Measurements from ENCODE around the gene CASR.

Gene CASR

GRCh38 chr3:122298239-122298638 is 114.8 kb downstream of the CASR start:
- Histone ChIP-seq H3K36me3 (ENCODE audit: insufficient read depth, low read length) (no peaks in the 10 kb centered on the region), H3K4me1 (ENCODE audit: insufficient read depth, low read length, severe bottlenecking) (peaks cover 10% of the 10 kb centered on the region), H3K27me3 (ENCODE audit: insufficient read depth, low read length) (no peaks in the 10 kb centered on the region), H3F3A (ENCODE audit: insufficient read depth, low read length) (no peaks in the 10 kb centered on the region), H2AFZ (ENCODE audit: low read length) (no peak overlapping the region), H3K9me2 (ENCODE audit: low read depth, low read length) (no peaks in the 10 kb centered on the region), H3K79me2 (ENCODE audit: insufficient read depth, low read length) (no peaks in the 10 kb centered on the region), H3K27ac (ENCODE audit: low read depth, low read length, poor library complexity, severe bottlenecking) (no peak overlapping the region), H3K4me2 (ENCODE audit: low read length) (no peak overlapping the region), H4K20me1 (ENCODE audit: insufficient read depth, low read length) (no peaks in the 10 kb centered on the region), H3K4me3 (ENCODE audit: low read depth, low read length, poor library complexity, severe bottlenecking) (no peak overlapping the region), H3K9me3 (ENCODE audit: low read length) (no peaks in the 10 kb centered on the region), H3K9ac (ENCODE audit: low read length) (no peak overlapping the region)
- no peak for TF ChIP-seq EZH2 (IDR thresholded peaks at IDR 0.05; ENCODE audit: borderline replicate concordance, low read length)
- TF ChIP-seq, protein P1, sequence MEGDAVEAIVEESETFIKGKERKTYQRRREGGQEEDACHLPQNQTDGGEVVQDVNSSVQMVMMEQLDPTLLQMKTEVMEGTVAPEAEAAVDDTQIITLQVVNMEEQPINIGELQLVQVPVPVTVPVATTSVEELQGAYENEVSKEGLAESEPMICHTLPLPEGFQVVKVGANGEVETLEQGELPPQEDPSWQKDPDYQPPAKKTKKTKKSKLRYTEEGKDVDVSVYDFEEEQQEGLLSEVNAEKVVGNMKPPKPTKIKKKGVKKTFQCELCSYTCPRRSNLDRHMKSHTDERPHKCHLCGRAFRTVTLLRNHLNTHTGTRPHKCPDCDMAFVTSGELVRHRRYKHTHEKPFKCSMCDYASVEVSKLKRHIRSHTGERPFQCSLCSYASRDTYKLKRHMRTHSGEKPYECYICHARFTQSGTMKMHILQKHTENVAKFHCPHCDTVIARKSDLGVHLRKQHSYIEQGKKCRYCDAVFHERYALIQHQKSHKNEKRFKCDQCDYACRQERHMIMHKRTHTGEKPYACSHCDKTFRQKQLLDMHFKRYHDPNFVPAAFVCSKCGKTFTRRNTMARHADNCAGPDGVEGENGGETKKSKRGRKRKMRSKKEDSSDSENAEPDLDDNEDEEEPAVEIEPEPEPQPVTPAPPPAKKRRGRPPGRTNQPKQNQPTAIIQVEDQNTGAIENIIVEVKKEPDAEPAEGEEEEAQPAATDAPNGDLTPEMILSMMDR (IDR thresholded peaks at IDR 0.05; ENCODE audit: low read length), result no peak; the same call in 1 of the 2 replicates

DNA sequence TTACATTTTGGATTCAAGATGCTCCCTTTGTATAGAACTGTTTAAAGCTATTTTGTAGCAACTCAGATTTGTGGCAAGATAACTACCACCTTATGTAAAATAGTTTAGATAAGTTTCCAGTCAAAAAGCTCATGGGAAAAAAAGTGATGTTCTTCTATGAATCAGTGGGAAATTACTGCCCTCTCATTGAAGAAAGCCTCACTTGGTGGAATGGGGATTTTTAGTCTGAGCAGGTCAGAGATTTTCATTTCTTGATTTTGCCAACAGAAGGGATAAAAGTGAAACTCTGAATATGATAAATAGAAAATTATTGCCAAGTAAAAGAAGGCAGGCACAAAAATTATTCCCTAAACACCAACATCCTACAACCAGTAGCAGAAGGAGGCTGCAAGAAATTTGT is 115.7 kb downstream of the CASR start:
- Histone ChIP-seq H3K27me3 (ENCODE audit: insufficient read depth, low read length) (no peaks in the 10 kb centered on the region), H3K36me3 (ENCODE audit: insufficient read depth, low read length) (no peaks in the 10 kb centered on the region), H4K20me1 (ENCODE audit: insufficient read depth, low read length) (no peaks in the 10 kb centered on the region), H3K4me3 (ENCODE audit: low read depth, low read length, poor library complexity, severe bottlenecking) (no peak overlapping the region), H3K9me2 (ENCODE audit: low read depth, low read length) (no peaks in the 10 kb centered on the region), H3K4me2 (ENCODE audit: low read length) (no peak overlapping the region), H3K27ac (ENCODE audit: low read depth, low read length, poor library complexity, severe bottlenecking) (no peak overlapping the region), H3K79me2 (ENCODE audit: insufficient read depth, low read length) (no peaks in the 10 kb centered on the region), H3K9me3 (ENCODE audit: low read length) (no peaks in the 10 kb centered on the region), H3K4me1 (ENCODE audit: insufficient read depth, low read length, severe bottlenecking) (peaks cover 10% of the 10 kb centered on the region), H3F3A (ENCODE audit: insufficient read depth, low read length) (no peaks in the 10 kb centered on the region), H3K9ac (ENCODE audit: low read length) (no peak overlapping the region), H2AFZ (ENCODE audit: low read length) (no peak overlapping the region)
- TF ChIP-seq EZH2 (IDR thresholded peaks at IDR 0.05; ENCODE audit: borderline replicate concordance, low read length), result no peak
- TF ChIP-seq, protein P1 (IDR thresholded peaks at IDR 0.05; ENCODE audit: low read length), result no peak

DNA sequence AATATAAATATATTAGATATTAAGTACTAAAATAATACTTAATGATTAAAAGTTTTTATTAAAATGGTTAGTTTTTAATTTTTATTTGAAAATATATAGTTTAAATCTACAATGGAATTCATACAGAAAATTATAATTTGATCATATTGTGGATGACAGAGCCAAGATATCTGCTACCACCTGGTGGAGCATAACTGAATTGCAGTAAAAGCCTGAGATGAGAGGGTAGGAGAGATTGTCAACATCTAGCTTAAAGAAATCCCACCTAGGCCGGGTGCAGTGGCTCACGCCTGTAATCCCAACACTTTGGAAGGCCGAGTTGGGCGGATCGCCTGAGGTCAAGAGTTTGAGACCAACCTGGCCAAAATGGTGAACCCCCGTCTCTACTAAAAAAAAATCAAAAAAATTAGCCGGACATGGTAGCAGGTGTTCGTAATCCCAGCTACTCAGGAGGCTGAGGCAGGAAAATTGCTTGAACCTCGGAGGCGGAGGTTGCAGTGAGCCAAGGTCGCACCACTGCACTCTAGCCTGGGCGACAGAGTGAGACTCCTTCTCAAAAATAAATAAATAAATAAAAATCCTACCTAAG is 116.5 kb downstream of the CASR start:
- H4K20me1 ChIP-seq (ENCODE audit: insufficient read depth, low read length), result no peaks in the 10 kb centered on the region
- peaks cover 10% of the 10 kb centered on the region for H3K4me1 ChIP-seq (ENCODE audit: insufficient read depth, low read length, severe bottlenecking)
- H3K79me2 ChIP-seq (ENCODE audit: insufficient read depth, low read length), result no peaks in the 10 kb centered on the region
- no peaks in the 10 kb centered on the region for H3F3A ChIP-seq (ENCODE audit: insufficient read depth, low read length)
- TF ChIP-seq, protein P1 (IDR thresholded peaks at IDR 0.05; ENCODE audit: low read length), result peak; percentile 64
- no peak for TF ChIP-seq EZH2 (IDR thresholded peaks at IDR 0.05; ENCODE audit: borderline replicate concordance, low read length)
- H3K36me3 ChIP-seq (ENCODE audit: insufficient read depth, low read length), result no peaks in the 10 kb centered on the region
- no peaks in the 10 kb centered on the region for H3K9me3 ChIP-seq (ENCODE audit: low read length)
- no peaks in the 10 kb centered on the region for H3K9me2 ChIP-seq (ENCODE audit: low read depth, low read length)
- H3K4me3 ChIP-seq (ENCODE audit: low read depth, low read length, poor library complexity, severe bottlenecking), result no peak overlapping the region
- no peaks in the 10 kb centered on the region for H3K27me3 ChIP-seq (ENCODE audit: insufficient read depth, low read length)
- H3K27ac ChIP-seq (ENCODE audit: low read depth, low read length, poor library complexity, severe bottlenecking), result no peak overlapping the region
- no peak overlapping the region for H3K9ac ChIP-seq (ENCODE audit: low read length)
- no peak overlapping the region for H3K4me2 ChIP-seq (ENCODE audit: low read length)
- no peak overlapping the region for H2AFZ ChIP-seq (ENCODE audit: low read length)

Data from OCI-LY1 (cell line).